ENCODE measurements around the gene POR. TPM values are rescaled to one million over a fixed set of nuclear protein-coding genes. Genes with fewer than 3 reads are reported as not detected.

The POR gene
- total RNA-seq, 4 donors from 2014 or later: 66.6 to 244 (median 107) TPM

DNA sequence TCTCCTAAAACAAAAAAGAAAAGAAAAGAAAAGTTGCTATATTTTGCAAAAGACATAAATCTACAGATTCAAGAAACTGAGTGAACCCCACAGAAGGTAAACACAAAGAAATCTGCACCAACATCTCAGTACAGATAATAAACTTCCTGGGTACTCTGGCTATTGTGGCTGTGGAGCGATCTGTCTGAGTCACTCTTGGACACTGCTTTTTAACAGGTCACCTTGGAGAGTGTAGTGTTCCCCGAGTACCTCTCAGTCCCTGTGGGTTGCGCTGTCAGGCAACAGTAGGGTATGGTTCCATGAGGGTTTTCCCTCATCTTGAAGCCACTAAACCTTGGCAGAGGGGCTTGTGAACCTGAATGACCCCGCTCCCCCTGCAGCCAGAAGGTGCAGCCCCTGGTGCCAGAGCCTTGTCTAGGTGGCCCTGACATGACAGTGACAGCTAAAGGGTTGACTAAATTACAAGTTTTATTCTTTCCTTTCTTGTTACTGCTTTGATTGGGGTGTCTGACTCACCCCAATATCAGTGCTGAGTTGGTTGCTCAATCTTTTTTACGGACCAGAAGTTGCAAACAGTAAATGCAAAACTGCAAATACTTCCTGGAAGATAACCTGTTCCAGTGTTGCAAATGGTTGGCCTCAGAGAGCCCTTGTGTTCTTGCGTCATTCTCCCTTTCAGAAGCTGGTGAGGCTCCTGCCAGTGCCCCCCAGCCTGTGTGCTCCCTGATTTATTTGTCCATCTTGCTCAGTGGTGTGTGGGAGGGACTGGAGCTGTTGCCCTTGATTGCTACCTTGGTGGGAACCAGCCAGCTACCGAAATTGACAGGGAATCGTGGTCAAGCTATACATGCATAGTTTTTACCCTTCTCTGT, 30.6 kb downstream of the POR start:
- peaks cover 0 to 21% (median 0%) of the 10 kb centered on the region in 3 donors for H3K36me3 ChIP-seq
- TF ChIP-seq, protein P1, sequence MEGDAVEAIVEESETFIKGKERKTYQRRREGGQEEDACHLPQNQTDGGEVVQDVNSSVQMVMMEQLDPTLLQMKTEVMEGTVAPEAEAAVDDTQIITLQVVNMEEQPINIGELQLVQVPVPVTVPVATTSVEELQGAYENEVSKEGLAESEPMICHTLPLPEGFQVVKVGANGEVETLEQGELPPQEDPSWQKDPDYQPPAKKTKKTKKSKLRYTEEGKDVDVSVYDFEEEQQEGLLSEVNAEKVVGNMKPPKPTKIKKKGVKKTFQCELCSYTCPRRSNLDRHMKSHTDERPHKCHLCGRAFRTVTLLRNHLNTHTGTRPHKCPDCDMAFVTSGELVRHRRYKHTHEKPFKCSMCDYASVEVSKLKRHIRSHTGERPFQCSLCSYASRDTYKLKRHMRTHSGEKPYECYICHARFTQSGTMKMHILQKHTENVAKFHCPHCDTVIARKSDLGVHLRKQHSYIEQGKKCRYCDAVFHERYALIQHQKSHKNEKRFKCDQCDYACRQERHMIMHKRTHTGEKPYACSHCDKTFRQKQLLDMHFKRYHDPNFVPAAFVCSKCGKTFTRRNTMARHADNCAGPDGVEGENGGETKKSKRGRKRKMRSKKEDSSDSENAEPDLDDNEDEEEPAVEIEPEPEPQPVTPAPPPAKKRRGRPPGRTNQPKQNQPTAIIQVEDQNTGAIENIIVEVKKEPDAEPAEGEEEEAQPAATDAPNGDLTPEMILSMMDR (IDR thresholded peaks at IDR 0.05): no peak
- TF ChIP-seq EP300 (IDR thresholded peaks at IDR 0.05) (no peak), POLR2A (IDR thresholded peaks at IDR 0.05) (no peak)
- DNase-seq (ENCODE audit: low spot score in 2 of 2): no peak
- no peaks in the 10 kb centered on the region for H3K9me3 ChIP-seq
- no peaks in the 10 kb centered on the region for H3K27me3 ChIP-seq
- H3K4me3 ChIP-seq: no peak overlapping the region
- H3K4me1 ChIP-seq: peaks cover 0 to 11% (median 0%) of the 10 kb centered on the region in 4 donors
- WGBS, 2 donors: 90% methylated on average over 8 of the region's 8 CpGs
- H3K27ac ChIP-seq: no peak overlapping the region

- 86% methylated on average over 8 of the region's 8 CpGs for WGBS, 2 donors
- Histone ChIP-seq H3K27me3 (no peaks in the 10 kb centered on the region), H3K9me3 (no peaks in the 10 kb centered on the region), H3K27ac (no peak overlapping the region), H3K36me3 (peaks cover 0 to 15% (median 0%) of the 10 kb centered on the region in 3 donors), H3K4me1 (peaks cover 0 to 14% (median under 1%) of the 10 kb centered on the region in 4 donors), H3K4me3 (no peak overlapping the region)
- TF ChIP-seq, protein P1 (IDR thresholded peaks at IDR 0.05): no peak
- TF ChIP-seq EP300 (IDR thresholded peaks at IDR 0.05) (no peak), POLR2A (IDR thresholded peaks at IDR 0.05) (no peak)
- no peak for DNase-seq (ENCODE audit: low spot score in 2 of 2)
Observed at GRCh38 chr7:75946207-75946855, 31.4 kb downstream of the POR start.

GRCh38 chr7:75948179-75948578, 33.2 kb downstream of the POR start:
- H3K27me3 ChIP-seq: no peaks in the 10 kb centered on the region
- H3K9me3 ChIP-seq: no peaks in the 10 kb centered on the region
- H3K36me3 ChIP-seq: peaks cover 0 to 15% (median 0%) of the 10 kb centered on the region in 3 donors
- TF ChIP-seq POLR2A (IDR thresholded peaks at IDR 0.05): no peak
- TF ChIP-seq, protein P1 (IDR thresholded peaks at IDR 0.05): no peak
- no peak for TF ChIP-seq EP300 (IDR thresholded peaks at IDR 0.05)
- no peak overlapping the region for H3K27ac ChIP-seq
- no peak for DNase-seq (ENCODE audit: low spot score in 2 of 2)
- peaks cover 0 to 18% (median 2%) of the 10 kb centered on the region in 4 donors for H3K4me1 ChIP-seq
- WGBS, 2 donors: 58 to 62% methylated on average over 9 of the region's 9 CpGs
- no peak overlapping the region for H3K4me3 ChIP-seq

GRCh38 chr7:75950111-75950681, 35.2 kb downstream of the POR start:
- Histone ChIP-seq H3K27ac (no peak overlapping the region), H3K9me3 (no peaks in the 10 kb centered on the region), H3K36me3 (peaks cover 0 to 35% (median 0%) of the 10 kb centered on the region in 3 donors), H3K4me3 (no peak overlapping the region), H3K4me1 (peaks cover 0 to 18% (median 2%) of the 10 kb centered on the region in 4 donors), H3K27me3 (no peaks in the 10 kb centered on the region)
- WGBS, 2 donors: 84% methylated on average over 15 of the region's 15 CpGs
- DNase-seq (ENCODE audit: low spot score in 2 of 2): no peak
- TF ChIP-seq POLR2A (IDR thresholded peaks at IDR 0.05) (no peak), EP300 (IDR thresholded peaks at IDR 0.05) (no peak)
- TF ChIP-seq, protein P1 (IDR thresholded peaks at IDR 0.05): no peak
